HG03097 (cell line): ENCODE data around the gene ITK.
A peak's percentile ranks its signal among the peaks of the same experiment; 100 is the strongest.

Experiments
- ATAC-seq: cut with Tn5 transposase; IDR thresholded peaks from one replicate; pipeline ENCODE4 v1.9.1; 2021; ENCODE audit not compliant: unreplicated experiment, low FRiP score

The ITK gene

DNA sequence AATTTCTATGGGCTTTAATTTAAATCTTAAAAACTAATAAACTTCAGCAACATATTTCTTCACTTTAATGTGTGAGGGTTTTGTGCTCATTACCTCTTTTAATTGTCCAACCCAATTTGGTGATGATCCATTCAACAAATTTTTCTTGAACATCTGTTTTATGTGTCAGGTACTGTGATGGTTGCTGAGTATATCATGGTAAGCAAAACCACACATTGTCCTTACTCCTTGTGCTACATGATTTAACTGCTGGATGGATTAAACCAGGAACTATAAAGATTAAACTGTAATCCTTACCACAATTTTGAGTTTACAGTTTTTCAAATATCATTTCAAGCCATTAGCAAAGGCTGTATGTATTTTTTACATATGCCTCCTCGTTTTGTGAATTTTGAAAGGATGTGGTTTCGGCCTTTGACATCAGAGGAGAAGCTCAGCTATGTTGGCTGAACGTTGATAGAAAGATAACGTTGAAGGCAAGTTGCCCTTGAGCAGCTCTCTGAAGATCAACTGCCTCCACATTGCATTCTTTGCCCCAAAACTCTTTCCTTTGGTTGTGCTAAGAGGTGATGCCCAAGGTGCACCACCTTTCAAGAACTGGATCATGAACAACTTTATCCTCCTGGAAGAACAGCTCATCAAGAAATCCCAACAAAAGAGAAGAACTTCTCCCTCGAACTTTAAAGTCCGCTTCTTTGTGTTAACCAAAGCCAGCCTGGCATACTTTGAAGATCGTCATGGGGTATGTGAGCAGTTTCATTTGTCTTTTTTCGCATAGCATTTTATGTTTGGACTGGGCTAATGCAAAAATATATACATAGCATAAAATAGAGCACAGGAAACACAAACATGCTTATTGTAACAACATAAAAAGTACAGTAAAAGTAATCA, at the start of gene ITK:
ITK (plus strand) TSS at position 467 of the 891 bp plus-strand sequence; CDS start at position 605, 138 bp downstream.
- ATAC-seq = no peak

DNA sequence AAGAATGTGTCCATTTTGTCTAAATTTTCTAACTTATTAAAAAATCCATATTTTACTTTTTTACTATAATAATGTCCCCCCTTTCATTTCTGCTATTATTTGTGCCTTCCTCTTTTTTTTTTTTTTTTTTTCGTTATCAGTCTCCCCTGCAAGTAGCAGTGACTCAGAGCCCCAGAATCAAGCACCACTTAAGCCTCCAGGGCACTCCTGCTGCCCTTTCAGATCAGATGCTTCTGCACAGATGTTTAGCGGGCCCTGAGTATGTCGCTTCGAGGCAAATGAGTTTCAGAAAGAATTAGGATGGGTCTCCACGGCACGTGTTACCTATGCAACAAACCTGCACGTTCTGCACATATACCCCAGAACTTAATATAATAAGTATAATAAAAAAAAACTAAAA, 49.7 kb upstream of the ITK start:
- no peak for ATAC-seq

DNA sequence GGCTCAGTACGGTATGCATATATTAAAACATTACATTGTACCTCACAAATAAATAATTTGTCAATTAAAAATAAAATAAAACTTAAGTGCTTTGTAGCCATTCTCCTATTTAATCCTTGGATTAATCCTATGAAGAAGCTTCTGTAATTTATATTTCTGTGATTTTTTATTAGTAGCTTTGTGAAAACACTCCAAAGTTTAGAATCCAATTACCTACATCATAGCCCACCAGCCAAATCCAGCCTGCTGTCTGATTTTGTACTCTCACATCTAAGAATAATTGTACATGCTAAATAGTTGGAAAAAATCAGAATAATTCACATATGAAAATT, 48.4 kb upstream of the ITK start:
- no peak for ATAC-seq

DNA sequence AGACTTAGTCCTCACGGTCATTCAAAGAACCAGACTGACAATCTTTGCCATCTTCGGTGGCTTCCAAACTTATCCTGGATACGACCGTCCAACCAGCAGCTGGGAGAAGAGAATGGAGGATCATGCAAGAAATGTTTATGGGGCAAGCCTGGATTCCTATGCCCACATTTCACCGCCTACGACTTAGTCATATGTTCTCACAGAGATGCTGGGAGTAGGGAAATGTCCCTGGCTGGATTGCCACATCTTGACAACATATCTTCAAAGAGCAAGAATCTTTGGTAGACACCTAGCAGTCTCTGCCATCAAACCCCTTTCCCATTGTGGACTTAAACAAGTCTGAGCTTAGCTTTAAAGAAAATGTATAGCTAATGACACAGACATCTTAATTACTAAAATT, 42.9 kb upstream of the ITK start:
- no peak for ATAC-seq

DNA sequence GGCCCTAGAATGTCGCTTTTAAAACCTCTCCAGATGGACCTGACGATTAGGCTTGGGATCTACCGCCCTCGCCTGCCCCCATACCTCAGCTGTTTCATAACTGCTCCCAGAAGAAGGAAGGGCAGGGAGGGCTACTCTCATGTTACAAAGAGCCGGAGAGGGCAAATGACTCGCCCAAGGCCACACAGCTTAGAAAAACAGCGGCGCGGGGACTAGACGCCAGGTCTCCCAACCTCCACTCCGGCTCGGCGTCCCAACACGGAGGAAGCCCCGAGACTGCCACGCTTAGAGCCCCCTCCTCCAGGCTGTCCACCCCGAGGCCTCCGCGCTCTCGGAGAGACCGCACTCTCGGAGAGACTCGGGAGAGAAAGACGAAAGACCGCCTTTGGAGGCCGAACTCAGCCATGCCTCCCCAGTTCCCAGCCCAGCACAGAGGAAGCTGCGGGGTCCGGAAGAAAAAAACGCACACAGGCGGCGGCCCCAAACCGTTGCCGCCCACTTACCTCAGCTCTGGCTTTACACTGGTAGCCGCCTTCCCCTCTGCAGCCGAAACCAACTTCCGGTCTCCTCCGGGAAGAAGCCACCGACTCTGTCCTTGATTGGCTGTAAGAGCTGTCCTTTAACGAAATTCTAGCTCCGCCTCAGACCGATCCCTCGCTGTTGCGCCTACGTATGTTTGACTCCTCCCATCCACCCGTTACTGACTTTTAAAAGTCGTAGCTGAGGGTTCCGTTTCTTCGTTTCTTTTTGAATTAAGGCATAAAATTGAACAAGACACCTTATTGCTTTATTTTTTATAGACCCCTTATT, 38.1 kb upstream of the ITK start, which contains the start of gene MED7:
MED7 (minus strand) TSS at position 549 of the 810 bp plus-strand sequence. CDS start 3,434 bp downstream, outside the sequence.
- ATAC-seq = peak; percentile 100

DNA sequence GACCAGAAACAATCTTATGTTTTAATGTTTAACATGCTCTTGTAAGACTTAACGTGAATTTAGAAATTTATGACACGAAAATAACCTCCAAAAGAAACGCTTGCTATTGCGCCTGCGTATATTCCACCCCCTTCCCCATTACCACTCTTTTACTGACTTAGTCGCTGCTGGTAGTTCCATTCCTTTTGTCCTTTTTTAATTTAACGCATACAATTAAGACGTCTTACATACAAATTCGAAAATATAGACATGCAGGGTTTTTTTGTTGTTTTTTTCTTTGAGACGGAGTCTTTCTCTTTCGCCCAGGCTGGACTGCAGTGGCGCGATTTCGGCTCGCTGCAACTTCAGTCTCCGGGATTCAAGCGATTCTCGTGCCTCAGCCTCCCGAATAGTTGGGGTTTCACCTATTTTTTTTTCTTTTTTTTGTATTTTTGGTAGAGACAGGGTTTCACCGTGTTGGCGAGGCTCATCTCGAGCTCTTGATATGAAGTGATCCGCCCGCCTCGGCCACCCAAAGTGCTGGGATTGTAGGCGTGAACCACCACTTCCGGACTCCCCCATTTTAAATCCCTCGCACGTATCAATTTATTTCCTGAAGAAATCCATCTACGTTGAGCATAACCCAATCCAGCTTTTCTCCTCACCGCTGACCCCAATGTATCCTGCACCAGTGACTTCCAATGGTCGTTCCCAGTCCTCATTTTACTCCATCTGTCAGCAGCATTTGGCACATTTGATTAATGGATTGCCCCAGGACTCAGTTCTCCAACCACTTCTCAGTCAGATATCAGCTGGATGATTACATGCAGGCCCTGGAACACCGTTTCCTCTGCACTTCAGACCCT, 37.3 kb upstream of the ITK start:
- ATAC-seq = peak; percentile 26

DNA sequence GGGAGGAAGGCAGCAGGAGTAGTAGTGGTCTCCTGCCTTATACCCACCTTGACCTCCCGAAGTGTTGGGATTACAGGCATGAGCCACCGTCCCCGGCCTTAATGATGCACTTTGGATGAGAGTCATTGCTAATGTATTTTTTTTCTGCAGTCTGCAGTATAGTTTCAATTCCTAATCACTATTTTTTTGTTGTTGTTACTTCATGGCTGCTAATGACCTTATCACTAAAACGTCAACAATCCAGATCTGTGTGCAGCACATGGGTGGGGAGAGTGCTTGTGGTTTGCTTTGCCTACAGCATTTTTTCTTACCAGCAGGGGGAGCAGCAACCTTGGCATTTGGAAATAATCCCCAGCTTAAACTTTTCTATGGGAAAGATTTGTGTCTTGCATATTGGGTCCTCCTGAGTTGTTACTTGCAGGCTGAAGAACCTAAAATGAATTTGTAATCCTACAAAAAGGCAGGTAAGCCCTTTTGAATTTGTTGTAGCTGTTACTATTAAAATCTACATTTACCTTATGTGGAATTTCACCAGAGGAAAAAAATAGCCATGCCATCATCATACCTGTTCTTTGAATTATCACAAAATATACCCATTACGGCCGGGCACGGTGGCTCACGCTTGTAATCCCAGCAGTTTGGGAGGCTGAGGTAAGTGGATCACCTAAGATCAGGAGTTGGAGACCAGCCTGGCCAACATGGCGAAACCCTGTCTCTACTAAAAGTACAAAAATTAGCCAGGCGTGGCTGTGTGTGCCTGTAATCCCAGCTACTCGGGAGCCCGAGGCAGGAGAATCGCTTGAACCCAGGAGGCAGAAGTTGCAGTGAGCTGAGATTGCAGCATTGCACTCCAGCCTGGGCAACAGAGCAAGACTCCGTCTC, 31.7 kb upstream of the ITK start:
- ATAC-seq = no peak

DNA sequence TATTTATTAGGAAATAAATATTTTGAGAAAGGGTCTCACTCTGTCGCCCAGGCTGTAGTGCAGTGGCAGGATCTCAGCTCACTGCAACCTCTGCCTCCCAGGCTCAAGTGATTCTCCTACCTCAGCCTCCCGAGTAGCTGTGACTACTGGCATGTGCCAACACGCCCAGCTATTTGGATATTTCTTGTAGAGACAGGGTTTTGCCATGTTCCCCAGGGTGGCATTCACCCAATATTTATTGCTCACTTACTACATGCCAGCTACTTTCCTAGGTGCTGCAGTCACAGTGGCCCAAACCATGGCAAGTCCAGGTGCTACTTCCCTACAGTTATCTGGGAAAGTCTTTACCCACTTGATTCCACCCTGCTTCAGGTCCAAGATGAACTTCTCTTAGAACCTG, 29.6 kb upstream of the ITK start:
- no peak for ATAC-seq

DNA sequence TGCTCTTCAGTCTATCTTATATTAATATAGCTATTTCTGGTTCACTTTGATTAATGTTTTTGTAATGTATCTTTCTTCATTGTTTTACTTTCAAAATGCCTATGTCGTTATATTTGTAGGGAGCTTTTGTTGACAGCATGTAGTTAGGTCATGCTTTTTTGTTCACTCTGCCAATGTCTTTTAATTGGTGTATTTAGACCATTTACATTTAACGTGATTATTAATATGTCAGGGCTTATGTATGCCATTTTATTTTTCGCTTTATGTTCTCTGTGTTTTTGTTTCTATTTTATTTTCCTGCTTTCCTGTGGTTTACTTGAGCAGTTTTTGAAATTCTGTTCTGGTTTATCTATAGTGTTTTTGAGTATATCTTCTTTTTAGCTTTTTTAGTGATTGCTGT, 25.3 kb upstream of the ITK start:
- ATAC-seq = no peak

DNA sequence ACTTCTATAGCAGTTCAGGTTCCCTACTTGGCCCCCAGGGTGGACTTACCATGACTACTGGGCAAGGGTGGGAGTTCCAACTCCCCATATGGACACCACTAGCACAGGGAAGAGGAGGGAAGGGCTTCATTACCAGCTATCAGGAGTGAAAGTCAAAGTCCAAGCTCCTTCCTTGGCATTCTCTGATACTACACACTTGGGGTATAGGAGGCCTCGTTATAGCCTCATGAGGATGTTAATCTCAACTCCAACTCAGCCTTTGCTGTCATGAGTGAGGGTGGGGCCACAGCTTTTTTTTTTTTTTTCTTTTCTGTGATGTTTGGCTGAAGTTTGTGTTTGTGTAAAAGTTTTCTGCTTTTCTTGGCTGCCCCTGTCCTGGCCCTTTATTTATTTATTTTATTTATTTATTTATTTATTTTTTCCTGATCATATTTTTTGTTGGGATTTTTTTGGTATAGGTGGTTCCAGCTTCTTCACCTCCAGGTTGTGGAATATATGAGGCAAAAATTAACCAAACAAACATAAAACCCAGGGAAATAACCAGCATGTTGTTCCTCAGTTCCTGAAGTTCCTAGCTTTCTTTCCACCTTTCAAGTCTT, 23.2 kb upstream of the ITK start:
- ATAC-seq = no peak

DNA sequence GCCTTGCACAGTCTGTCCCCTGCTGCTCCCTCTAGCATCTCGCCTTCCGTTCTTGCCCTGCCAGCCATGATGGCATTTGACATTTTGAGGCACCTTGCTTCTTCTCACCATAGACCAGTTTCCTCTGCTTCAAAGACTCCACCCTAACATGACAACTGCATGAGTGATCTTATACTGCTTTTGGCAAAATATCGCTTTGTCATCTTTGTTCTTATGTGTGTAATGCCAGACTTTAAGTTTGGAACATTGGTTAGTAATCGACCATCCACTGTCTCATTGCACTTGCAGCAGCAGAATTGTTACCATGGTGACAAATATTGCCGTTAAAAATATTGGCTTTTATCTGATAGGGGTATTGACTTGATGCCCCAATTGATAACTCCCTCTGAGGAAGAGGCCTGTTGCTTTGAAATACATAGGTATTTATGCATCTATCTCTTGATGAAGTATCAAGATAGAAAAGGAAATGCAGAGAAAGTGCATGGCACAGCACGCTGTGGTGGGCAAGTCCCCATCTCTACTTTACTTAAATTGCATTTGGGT, 21.4 kb upstream of the ITK start:
- ATAC-seq = no peak

DNA sequence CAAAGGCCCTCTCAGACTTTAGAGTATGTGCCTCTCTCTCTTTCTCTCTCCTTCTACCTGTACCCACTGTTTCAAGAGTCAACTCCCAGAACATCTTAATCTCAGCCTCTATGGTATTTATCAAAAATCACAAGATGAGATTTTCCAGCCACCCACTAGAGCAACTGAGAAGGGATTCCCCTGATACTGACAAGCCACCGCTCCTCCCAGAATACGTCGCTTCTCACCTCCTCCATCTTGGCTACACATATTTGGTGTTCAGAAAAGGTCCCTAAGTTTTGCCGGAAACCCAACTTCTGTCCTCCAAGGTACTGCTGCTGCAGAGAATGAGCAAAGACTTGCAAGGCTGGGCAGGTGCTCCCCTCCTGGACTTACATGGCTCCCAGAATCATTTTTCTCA, 20.6 kb upstream of the ITK start:
- ATAC-seq = no peak

DNA sequence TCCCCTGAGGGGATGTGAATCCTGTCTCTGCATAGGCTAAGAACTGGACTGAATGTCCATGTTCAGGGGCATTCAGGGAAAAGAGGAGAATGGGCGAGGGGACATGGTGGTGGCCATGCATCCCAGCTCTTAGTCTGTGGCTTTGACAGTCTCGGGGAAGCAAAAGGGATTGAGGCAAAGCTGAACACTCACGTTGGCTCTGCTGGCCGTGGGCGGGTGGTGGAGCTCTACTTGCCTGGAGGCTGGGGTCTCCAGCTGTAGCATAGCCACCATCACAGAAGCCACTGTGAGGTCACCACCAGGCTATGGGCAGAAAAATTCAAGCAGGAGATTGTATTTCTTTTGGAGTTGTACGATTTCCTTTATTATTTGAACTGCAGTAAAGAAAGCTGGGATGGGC, 18.6 kb upstream of the ITK start:
- ATAC-seq = no peak

DNA sequence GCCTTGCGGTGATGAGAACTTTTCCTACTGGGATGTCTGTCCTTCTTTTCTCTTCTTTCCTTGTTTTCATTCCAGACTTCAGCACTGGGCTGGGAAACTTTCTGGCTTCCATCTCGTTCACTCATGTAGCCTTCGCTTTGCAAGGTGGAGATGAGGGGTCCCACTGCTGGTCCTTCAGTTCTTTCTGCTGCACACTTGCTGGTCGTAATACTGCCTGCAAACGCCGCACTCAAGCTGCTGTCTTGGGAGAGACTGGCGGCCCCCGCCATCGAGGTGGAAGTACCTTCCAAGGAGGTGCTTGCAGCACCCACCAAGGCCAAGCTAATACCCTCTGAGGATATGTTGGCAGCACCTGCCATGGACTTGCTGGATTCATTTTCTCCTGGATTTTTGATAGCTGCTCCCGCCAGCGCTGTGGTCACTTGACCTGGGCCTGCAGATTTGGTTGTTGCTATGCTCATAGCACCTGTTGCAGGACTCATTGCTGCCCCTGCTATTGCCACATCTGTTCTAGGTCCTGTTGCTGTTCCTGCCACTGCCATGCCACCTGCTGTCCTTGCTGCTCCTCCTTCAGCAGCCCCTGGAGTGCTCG, 17.6 kb upstream of the ITK start:
- no peak for ATAC-seq

DNA sequence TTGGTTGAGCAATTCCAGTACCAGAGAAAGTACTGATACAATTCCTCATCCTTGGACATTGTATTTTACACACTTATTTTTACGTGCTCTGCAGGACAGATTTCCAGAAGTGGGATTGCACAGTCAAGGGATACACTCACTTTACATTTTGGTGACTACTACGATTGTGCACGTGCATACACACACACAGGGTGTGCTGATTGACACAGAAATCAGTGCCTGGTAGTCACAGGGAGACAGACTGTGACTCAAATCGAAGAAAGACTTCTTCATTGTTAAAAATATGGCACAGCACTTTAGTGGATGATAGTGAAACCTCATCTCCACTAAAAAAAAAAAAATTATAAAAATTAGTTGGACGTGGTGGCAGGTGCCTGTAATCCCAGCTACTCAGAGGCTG, 16.1 kb upstream of the ITK start:
- ATAC-seq = no peak

DNA sequence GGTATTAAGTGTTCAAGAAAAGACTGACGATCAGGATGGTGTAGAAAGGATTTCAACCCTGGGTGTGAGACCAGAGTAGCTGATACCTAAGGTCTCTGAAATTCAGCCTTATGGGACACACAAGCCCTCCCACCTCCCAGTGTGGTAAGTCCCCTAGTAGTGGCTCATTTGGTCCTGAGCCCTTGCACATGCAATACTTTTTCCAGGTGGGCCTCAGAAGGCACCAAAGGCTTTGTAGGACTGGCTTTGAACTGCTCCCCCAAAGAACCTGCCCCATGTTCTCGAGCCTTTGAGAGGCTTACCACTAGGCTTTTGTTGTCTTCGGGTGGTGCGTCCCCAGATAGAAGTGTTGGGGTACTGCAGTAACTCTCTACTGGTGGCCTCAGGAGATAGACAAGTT, 15.4 kb upstream of the ITK start:
- no peak for ATAC-seq

DNA sequence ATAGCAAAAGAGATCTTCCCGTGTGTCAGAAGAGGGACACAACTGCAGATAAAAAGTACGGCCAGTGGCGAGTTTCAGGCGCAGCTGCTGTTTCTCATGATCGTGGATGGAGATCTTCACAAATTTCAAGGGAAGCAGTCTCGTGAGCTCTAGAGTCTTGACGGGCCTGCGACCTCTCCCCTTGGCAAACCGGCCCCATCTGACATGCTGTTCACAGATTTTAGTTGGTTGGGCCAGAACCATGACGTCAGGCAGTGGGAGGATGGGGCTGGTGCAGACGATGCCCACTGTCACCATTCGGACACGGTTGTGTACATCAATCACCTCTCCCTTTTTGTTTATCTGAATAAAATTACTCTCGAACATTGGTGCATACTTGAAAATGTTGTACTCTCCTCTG, 15.0 kb upstream of the ITK start:
- no peak for ATAC-seq

DNA sequence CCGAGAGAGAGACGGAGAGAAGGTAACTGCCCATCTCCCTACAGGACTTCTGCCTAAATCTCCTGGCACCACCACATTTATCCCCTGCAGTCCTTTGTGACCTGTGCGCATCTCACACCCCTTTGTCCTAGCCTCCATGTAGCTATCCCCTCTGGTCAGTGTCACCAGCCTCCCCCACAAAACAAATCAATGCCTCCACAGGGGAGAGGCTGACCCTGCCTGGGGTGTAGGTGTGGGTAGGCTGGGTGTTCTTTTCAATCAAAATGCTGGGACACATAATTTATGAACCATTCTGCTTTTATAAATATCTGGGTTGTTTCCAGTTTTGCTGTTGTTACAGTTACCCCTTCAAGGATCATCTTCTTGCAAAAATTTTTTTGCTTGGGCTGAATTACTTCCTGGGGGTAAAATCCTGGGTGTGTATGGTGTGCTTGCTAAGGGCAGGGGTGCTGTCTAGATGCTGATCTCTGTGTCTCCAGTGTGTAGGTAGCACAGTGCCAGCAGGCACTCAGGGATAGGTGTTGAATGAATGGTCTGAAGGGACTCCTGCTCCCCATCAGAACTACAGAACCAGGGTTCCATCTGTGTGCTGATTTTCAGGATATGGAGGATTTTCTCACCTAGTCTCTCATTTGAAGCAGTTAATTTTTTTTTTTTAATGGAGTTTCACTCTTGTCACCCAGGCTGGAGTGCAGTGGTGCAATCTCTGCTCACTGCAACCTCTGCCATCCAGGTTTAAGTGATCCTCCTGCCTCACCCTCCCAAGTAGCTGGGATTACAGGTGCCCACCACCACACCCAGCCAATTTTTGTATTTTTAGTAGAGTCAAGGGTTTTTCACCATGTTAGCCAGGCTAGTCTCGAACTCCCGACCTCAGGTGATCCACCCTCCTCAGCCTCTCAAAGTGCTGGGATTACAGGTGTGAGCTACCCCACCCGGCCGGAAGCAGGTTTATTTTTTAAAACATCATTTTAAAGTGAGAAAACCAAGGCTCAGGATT, 14.1 kb upstream of the ITK start, which contains the start of gene GARIN3:
GARIN3 (minus strand) TSS at position 51 of the 1,000 bp plus-strand sequence. CDS start 96 bp downstream, outside the sequence.
- no peak for ATAC-seq
